Astrocyte (in vitro differentiated cells and primary cell): ENCODE measurements around the gene PLA2G4A. TPM values are rescaled to one million over a fixed set of nuclear protein-coding genes. Genes with fewer than 3 reads are reported as not detected.

ENCODE experiments used
- DNase-seq: peaks from one replicate; pipeline ENCODE4 v3.0.0-alpha.2; 2010; ENCODE audit warnings: low read depth
- FAIRE-seq: peaks from 2 replicates; lab custom pipeline; 2011; peaks lifted over from hg19 to GRCh38; lab: Jason Lieb, UNC
- H2AFZ ChIP-seq: 2 replicates; pipeline ENCODE4 v1.6.0; 2012; ENCODE audit warnings: low read depth, low read length, inconsistent platforms
- H3K27ac ChIP-seq: 2 replicates; pipeline ENCODE4 v1.5.1; 2011; ENCODE audit warnings: low read depth, low read length, inconsistent platforms
- H3K27me3 ChIP-seq: 2 replicates; pipeline ENCODE4 v1.6.0; 2011; ENCODE audit warnings: low read length, inconsistent platforms; ENCODE audit not compliant: insufficient read depth
- H3K36me3 ChIP-seq: 2 replicates; pipeline ENCODE4 v1.5.1; 2011; ENCODE audit warnings: low read length, inconsistent platforms; ENCODE audit not compliant: insufficient read depth
- H3K4me1 ChIP-seq: 2 replicates; pipeline ENCODE4 v1.5.1; 2011; ENCODE audit warnings: low read length, inconsistent platforms; ENCODE audit not compliant: insufficient read depth
- H3K4me2 ChIP-seq: 2 replicates; pipeline ENCODE4 v1.6.0; 2012; ENCODE audit warnings: low read length, inconsistent platforms
- H3K4me3 ChIP-seq: 2 replicates; pipeline ENCODE4 v1.5.1; 2011; ENCODE audit warnings: low read depth, mild to moderate bottlenecking, low read length, inconsistent platforms; ENCODE audit not compliant: insufficient read depth
- H3K79me2 ChIP-seq: 2 replicates; pipeline ENCODE4 v1.6.0; 2012; ENCODE audit warnings: mild to moderate bottlenecking, low read length, inconsistent platforms; ENCODE audit not compliant: insufficient read depth
- H3K9ac ChIP-seq: 2 replicates; pipeline ENCODE4 v1.6.0; 2012; ENCODE audit warnings: mild to moderate bottlenecking, low read length, inconsistent platforms
- H3K9me3 ChIP-seq: 2 replicates; pipeline ENCODE4 v1.5.1; 2012; ENCODE audit warnings: low read depth, mild to moderate bottlenecking, low read length, inconsistent platforms; ENCODE audit not compliant: insufficient read depth
- H4K20me1 ChIP-seq: 2 replicates; pipeline ENCODE4 v1.6.0; 2012; ENCODE audit warnings: low read length, inconsistent platforms; ENCODE audit not compliant: insufficient read depth
- H3K27ac Mint-ChIP-seq: one replicate; pipeline ENCODE4 v1.8.0; 2021; ENCODE audit warnings: mild to moderate bottlenecking, mixed read lengths; ENCODE audit not compliant: unreplicated experiment
- H3K27me3 Mint-ChIP-seq: one replicate; pipeline ENCODE4 v1.8.0; 2021; ENCODE audit warnings: low read depth, mixed read lengths; ENCODE audit not compliant: unreplicated experiment
- H3K36me3 Mint-ChIP-seq: one replicate; pipeline ENCODE4 v1.8.0; 2021; ENCODE audit warnings: low read depth, mixed read lengths; ENCODE audit not compliant: unreplicated experiment
- H3K4me1 Mint-ChIP-seq: one replicate; pipeline ENCODE4 v1.8.0; 2021; ENCODE audit warnings: low read depth, mixed read lengths; ENCODE audit not compliant: unreplicated experiment
- H3K4me3 Mint-ChIP-seq: one replicate; pipeline ENCODE4 v1.8.0; 2021; ENCODE audit warnings: mild to moderate bottlenecking, moderate library complexity, mixed read lengths; ENCODE audit not compliant: unreplicated experiment
- H3K9me3 Mint-ChIP-seq: one replicate; pipeline ENCODE4 v1.8.0; 2021; ENCODE audit warnings: mild to moderate bottlenecking, mixed read lengths; ENCODE audit not compliant: unreplicated experiment
- EZH2 ChIP-seq: IDR thresholded peaks from 2 replicates; pipeline ENCODE4 v1.6.1; 2012; ENCODE audit warnings: mild to moderate bottlenecking, low read length, inconsistent platforms; ENCODE audit not compliant: insufficient read depth
- total RNA-seq: library from RNA; stranded (reverse); gene quantifications from 2 replicates; pipeline ENCODE4 v1.2.1, GENCODE V29; 2021
- TF ChIP-seq, protein P1 (sequence below): IDR thresholded peaks from 2 replicates; pipeline ENCODE4 v1.5.1; 2011; ENCODE audit warnings: low read depth, mild to moderate bottlenecking, inconsistent platforms, low read length, moderate library complexity; ENCODE audit not compliant: insufficient read depth

Gene PLA2G4A
- total RNA-seq, 1 donor from 2014 or later, result 1.4 TPM

- DNase-seq (no peak), FAIRE-seq (no peak)
- no peak overlapping the region for H3K4me2 ChIP-seq
- H4K20me1 ChIP-seq, result no peaks in the 10 kb centered on the region
- no peak overlapping the region for H2AFZ ChIP-seq
- H3K27ac ChIP-seq, result no peak overlapping the region
- Mint-ChIP-seq H3K4me3 (no peak overlapping the region), H3K27ac (no peak overlapping the region), H3K27me3 (peaks cover 1% of the 10 kb centered on the region), H3K36me3 (no peaks in the 10 kb centered on the region), H3K9me3 (peaks cover 3% of the 10 kb centered on the region), H3K4me1 (no peaks in the 10 kb centered on the region)
- H3K4me3 ChIP-seq, result no peak overlapping the region
- no peak overlapping the region for H3K9ac ChIP-seq
- no peaks in the 10 kb centered on the region for H3K27me3 ChIP-seq
- no peak for TF ChIP-seq EZH2
- TF ChIP-seq, protein P1, sequence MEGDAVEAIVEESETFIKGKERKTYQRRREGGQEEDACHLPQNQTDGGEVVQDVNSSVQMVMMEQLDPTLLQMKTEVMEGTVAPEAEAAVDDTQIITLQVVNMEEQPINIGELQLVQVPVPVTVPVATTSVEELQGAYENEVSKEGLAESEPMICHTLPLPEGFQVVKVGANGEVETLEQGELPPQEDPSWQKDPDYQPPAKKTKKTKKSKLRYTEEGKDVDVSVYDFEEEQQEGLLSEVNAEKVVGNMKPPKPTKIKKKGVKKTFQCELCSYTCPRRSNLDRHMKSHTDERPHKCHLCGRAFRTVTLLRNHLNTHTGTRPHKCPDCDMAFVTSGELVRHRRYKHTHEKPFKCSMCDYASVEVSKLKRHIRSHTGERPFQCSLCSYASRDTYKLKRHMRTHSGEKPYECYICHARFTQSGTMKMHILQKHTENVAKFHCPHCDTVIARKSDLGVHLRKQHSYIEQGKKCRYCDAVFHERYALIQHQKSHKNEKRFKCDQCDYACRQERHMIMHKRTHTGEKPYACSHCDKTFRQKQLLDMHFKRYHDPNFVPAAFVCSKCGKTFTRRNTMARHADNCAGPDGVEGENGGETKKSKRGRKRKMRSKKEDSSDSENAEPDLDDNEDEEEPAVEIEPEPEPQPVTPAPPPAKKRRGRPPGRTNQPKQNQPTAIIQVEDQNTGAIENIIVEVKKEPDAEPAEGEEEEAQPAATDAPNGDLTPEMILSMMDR, result no peak
- no peaks in the 10 kb centered on the region for H3K79me2 ChIP-seq
- no peaks in the 10 kb centered on the region for H3K9me3 ChIP-seq
- H3K36me3 ChIP-seq, result no peaks in the 10 kb centered on the region
- no peaks in the 10 kb centered on the region for H3K4me1 ChIP-seq
Measured at GRCh38 chr1:186854102-186854501, 25.4 kb downstream of the PLA2G4A start.

DNA sequence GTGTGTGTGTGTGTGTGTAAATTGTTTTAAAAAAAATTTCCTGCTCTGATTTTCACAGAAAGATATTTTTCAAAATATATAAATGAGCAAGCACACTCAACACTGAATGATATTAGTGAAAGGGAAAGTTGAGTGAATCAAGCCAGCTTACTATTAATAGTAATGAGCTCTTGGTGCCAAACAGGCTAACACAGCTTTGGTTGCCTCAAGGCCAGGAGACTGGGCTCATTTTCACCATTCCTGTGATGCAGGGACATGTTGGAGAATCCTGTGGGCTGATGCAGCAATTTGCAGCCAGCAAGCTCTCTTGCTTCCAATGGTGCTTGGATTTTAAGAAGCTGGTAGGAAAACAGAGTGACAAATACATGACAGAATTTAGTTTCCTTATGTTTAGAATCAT is 30.2 kb downstream of the PLA2G4A start:
- peak overlapping the region; percentile 47 for H3K27ac Mint-ChIP-seq
- no peak overlapping the region for H3K4me3 Mint-ChIP-seq
- no peaks in the 10 kb centered on the region for H3K79me2 ChIP-seq
- H3K9me3 ChIP-seq, result no peaks in the 10 kb centered on the region
- no peak for FAIRE-seq
- H3K9me3 Mint-ChIP-seq, result peaks cover 3% of the 10 kb centered on the region
- no peak overlapping the region for H3K4me3 ChIP-seq
- H3K27me3 Mint-ChIP-seq, result peaks cover 1% of the 10 kb centered on the region
- peak; percentile 39 for DNase-seq
- H3K36me3 ChIP-seq, result no peaks in the 10 kb centered on the region
- no peaks in the 10 kb centered on the region for H4K20me1 ChIP-seq
- H3K36me3 Mint-ChIP-seq, result no peaks in the 10 kb centered on the region
- H3K9ac ChIP-seq, result no peak overlapping the region
- H3K27ac ChIP-seq, result no peak overlapping the region
- no peaks in the 10 kb centered on the region for H3K27me3 ChIP-seq
- no peaks in the 10 kb centered on the region for H3K4me1 ChIP-seq
- H3K4me2 ChIP-seq, result no peak overlapping the region
- H2AFZ ChIP-seq, result no peak overlapping the region
- TF ChIP-seq, protein P1, result no peak
- TF ChIP-seq EZH2, result no peak
- no peaks in the 10 kb centered on the region for H3K4me1 Mint-ChIP-seq

- Histone ChIP-seq H3K4me3 (no peak overlapping the region), H3K4me1 (no peaks in the 10 kb centered on the region), H4K20me1 (no peaks in the 10 kb centered on the region), H3K4me2 (no peak overlapping the region), H3K27me3 (no peaks in the 10 kb centered on the region), H3K36me3 (no peaks in the 10 kb centered on the region), H2AFZ (no peak overlapping the region), H3K27ac (no peak overlapping the region), H3K9ac (no peak overlapping the region), H3K9me3 (no peaks in the 10 kb centered on the region), H3K79me2 (no peaks in the 10 kb centered on the region)
- H3K4me3 Mint-ChIP-seq, result no peak overlapping the region
- no peaks in the 10 kb centered on the region for H3K36me3 Mint-ChIP-seq
- FAIRE-seq (no peak), DNase-seq (no peak)
- H3K9me3 Mint-ChIP-seq, result peaks cover 3% of the 10 kb centered on the region
- H3K27ac Mint-ChIP-seq, result no peak overlapping the region
- H3K4me1 Mint-ChIP-seq, result peaks cover 2% of the 10 kb centered on the region
- TF ChIP-seq EZH2, result no peak
- TF ChIP-seq, protein P1, result no peak
- peaks cover 1% of the 10 kb centered on the region for H3K27me3 Mint-ChIP-seq
Measured at GRCh38 chr1:186859995-186860394, 31.2 kb downstream of the PLA2G4A start.
